Ishikawa (cell line): ENCODE results near the gene LAMC3.

Experiments
- CEBPB ChIP-seq: IDR thresholded peaks from 2 replicates; pipeline ENCODE4 v1.6.1; 2012
- CREB1 ChIP-seq: IDR thresholded peaks from 2 replicates; pipeline ENCODE4 v1.6.1; 2012; ENCODE audit warnings: low read depth
- EGR1 ChIP-seq: IDR thresholded peaks from 2 replicates; pipeline ENCODE4 v1.6.1; 2012
- EP300 ChIP-seq: IDR thresholded peaks from 2 replicates; pipeline ENCODE4 v1.6.1; 2012; ENCODE audit warnings: borderline replicate concordance
- FOXM1 ChIP-seq: IDR thresholded peaks from 2 replicates; pipeline ENCODE4 v1.6.1; 2012; ENCODE audit warnings: low read depth, borderline replicate concordance
- MAX ChIP-seq: IDR thresholded peaks from 2 replicates; pipeline ENCODE4 v1.6.1; 2012
- RAD21 ChIP-seq: IDR thresholded peaks from 2 replicates; pipeline ENCODE4 v1.6.1; 2012; ENCODE audit warnings: low read depth
- REST ChIP-seq: IDR thresholded peaks from 2 replicates; pipeline ENCODE4 v1.6.1; 2012; ENCODE audit warnings: low read depth, mild to moderate bottlenecking
- TAF1 ChIP-seq: IDR thresholded peaks from 2 replicates; pipeline ENCODE4 v1.6.1; 2012; ENCODE audit warnings: low read depth, mild to moderate bottlenecking
- TCF12 ChIP-seq: IDR thresholded peaks from 2 replicates; pipeline ENCODE4 v1.6.1; 2012; ENCODE audit warnings: low read depth
- TEAD4 ChIP-seq: IDR thresholded peaks from 2 replicates; pipeline ENCODE4 v1.6.1; 2012
- USF1 ChIP-seq: IDR thresholded peaks from 2 replicates; pipeline ENCODE4 v1.6.1; 2012
- YY1 ChIP-seq: IDR thresholded peaks from 2 replicates; pipeline ENCODE4 v1.6.1; 2012; ENCODE audit warnings: low read depth

- TF ChIP-seq TAF1 = no peak
- TF ChIP-seq RAD21 = no peak
- TF ChIP-seq REST = no peak
- no peak for TF ChIP-seq MAX
- no peak for TF ChIP-seq TCF12
- no peak for TF ChIP-seq TEAD4
- TF ChIP-seq YY1 = no peak
- TF ChIP-seq EGR1 = no peak
- no peak for TF ChIP-seq FOXM1
- no peak for TF ChIP-seq EP300
- no peak for TF ChIP-seq CEBPB
- no peak for TF ChIP-seq CREB1
- no peak for TF ChIP-seq USF1
Observed at GRCh38 chr9:131048332-131048731, 39.4 kb downstream of the LAMC3 start.
